Measurements from ENCODE around the gene UBXN1.

DNA sequence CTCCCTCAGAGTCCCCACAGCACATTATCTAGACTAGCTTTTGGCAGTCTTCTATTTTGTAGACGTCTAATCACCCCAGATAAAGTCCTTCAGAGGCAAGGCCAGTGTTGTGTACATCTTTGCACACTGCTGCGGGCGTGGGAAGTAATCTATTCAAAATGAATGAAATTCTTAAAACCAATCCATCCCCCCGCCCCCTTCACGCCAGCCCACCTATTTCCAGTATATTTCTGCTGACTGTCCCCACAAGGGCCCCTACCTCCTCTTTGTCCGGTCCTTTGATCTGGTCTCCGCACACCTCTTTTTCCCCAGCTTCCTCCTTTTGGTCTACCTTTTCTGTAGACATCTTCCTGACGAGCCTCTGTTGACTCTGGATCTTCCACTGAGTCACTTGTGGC, 28.0 kb upstream of the UBXN1 start:
- TF ChIP-seq, protein P1, sequence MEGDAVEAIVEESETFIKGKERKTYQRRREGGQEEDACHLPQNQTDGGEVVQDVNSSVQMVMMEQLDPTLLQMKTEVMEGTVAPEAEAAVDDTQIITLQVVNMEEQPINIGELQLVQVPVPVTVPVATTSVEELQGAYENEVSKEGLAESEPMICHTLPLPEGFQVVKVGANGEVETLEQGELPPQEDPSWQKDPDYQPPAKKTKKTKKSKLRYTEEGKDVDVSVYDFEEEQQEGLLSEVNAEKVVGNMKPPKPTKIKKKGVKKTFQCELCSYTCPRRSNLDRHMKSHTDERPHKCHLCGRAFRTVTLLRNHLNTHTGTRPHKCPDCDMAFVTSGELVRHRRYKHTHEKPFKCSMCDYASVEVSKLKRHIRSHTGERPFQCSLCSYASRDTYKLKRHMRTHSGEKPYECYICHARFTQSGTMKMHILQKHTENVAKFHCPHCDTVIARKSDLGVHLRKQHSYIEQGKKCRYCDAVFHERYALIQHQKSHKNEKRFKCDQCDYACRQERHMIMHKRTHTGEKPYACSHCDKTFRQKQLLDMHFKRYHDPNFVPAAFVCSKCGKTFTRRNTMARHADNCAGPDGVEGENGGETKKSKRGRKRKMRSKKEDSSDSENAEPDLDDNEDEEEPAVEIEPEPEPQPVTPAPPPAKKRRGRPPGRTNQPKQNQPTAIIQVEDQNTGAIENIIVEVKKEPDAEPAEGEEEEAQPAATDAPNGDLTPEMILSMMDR (optimal IDR thresholded peaks at IDR 0.05 in 1 of 3, IDR thresholded peaks at IDR 0.05 in 1 of 3, conservative IDR thresholded peaks at IDR 0.05 in 1 of 3; ENCODE audit: extremely low read depth in 1 of 3, insufficient read depth in 2 of 3, low read length in 3 of 3), result no peak
- TF ChIP-seq EZH2 (IDR thresholded peaks at IDR 0.05; ENCODE audit: low read length), result no peak

Measured in keratinocyte (primary cell).